ENCODE data around the gene SHQ1. TPM values are rescaled to one million over a fixed set of nuclear protein-coding genes. Genes with fewer than 3 reads are reported as not detected.

The SHQ1 gene
- total and polyA plus RNA-seq, 2 donors (not counting 3 experiments of a cell fraction or from before 2014, with no cell fraction given) = 7.3 to 20.6 TPM

DNA sequence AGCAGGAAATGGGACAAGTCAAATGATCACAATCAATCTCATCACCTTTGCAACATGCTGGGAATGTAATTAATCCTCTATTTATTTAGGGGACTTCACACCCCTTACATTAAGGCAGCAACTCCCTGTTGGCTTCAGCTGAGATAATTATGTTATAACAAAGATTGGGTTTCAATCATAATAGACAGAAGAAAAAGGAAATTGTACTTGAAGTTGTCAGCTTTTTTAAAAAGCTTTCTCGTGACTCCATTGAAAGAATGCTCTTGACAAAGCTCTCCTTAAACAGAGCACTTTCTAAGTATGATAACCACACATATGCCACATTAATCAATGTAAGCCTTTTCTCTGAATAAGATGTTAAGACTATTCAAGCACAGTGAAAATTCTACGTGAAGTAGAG is 65.7 kb downstream of the SHQ1 start:
- Histone ChIP-seq H3K36me3 (ENCODE audit: control insufficient read depth in 2 of 2, extremely low read depth in 1 of 2, insufficient read depth in 2 of 2, low read length in 2 of 2) (peaks cover 0 to 4% of the 10 kb centered on the region in 2 experiments), H3K79me2 (ENCODE audit: control insufficient read depth, insufficient read depth, low read length) (no peaks in the 10 kb centered on the region), H2AFZ (ENCODE audit: low read depth, low read length) (no peak overlapping the region), H3K27ac (ENCODE audit: insufficient read depth, low read depth, low read length) (no peak overlapping the region), H3K4me2 (ENCODE audit: insufficient read depth, low read length) (no peak overlapping the region), H3K9me3 (replicated peaks; ENCODE audit: control insufficient read depth, insufficient read depth, low read length) (no peaks in the 10 kb centered on the region), H3K27me3 (ENCODE audit: control insufficient read depth in 2 of 2, insufficient read depth in 2 of 2, low read length in 2 of 2) (no peaks in the 10 kb centered on the region), H3K4me1 (ENCODE audit: control insufficient read depth, extremely low read depth, insufficient read depth, low read length) (no peaks in the 10 kb centered on the region), H3K4me3 (replicated peaks in 1 of 3; ENCODE audit: insufficient read depth in 1 of 3, low read depth in 1 of 3, low read length in 3 of 3) (no peak overlapping the region), H3K9me1 (replicated peaks; ENCODE audit: control insufficient read depth, extremely low read depth, insufficient read depth, low read length) (no peaks in the 10 kb centered on the region), H3K9ac (replicated peaks; ENCODE audit: extremely low read depth, insufficient read depth, low read length) (no peak overlapping the region), H4K20me1 (replicated peaks; ENCODE audit: control insufficient read depth, extremely low read depth, insufficient read depth, low read length) (no peaks in the 10 kb centered on the region)
- no TSS peak for BruUV-seq (replicated peaks)
- no peak for TF ChIP-seq EZH2 (IDR thresholded peaks at IDR 0.05; ENCODE audit: borderline replicate concordance, low read depth, low read length, severe bottlenecking)
- TF ChIP-seq MYC (IDR thresholded peaks at IDR 0.05; ENCODE audit: low read depth, low read length) = no peak
- TF ChIP-seq FOS (IDR thresholded peaks at IDR 0.05; ENCODE audit: borderline replicate concordance, insufficient read depth, low read length) = no peak
- TF ChIP-seq, protein P1, sequence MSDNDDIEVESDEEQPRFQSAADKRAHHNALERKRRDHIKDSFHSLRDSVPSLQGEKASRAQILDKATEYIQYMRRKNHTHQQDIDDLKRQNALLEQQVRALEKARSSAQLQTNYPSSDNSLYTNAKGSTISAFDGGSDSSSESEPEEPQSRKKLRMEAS (IDR thresholded peaks at IDR 0.05; ENCODE audit: insufficient read depth, insufficient read length) = no peak
- no peak for TF ChIP-seq JUN (IDR thresholded peaks at IDR 0.05; ENCODE audit: borderline replicate concordance, insufficient read depth, insufficient read length, low read depth)
- TF ChIP-seq, protein P2, sequence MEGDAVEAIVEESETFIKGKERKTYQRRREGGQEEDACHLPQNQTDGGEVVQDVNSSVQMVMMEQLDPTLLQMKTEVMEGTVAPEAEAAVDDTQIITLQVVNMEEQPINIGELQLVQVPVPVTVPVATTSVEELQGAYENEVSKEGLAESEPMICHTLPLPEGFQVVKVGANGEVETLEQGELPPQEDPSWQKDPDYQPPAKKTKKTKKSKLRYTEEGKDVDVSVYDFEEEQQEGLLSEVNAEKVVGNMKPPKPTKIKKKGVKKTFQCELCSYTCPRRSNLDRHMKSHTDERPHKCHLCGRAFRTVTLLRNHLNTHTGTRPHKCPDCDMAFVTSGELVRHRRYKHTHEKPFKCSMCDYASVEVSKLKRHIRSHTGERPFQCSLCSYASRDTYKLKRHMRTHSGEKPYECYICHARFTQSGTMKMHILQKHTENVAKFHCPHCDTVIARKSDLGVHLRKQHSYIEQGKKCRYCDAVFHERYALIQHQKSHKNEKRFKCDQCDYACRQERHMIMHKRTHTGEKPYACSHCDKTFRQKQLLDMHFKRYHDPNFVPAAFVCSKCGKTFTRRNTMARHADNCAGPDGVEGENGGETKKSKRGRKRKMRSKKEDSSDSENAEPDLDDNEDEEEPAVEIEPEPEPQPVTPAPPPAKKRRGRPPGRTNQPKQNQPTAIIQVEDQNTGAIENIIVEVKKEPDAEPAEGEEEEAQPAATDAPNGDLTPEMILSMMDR (IDR thresholded peaks at IDR 0.05; ENCODE audit: extremely low read depth in 1 of 2, insufficient read depth in 1 of 2, low read depth in 1 of 2, low read length in 2 of 2) = no peak
- no peak for TF ChIP-seq POLR2A (IDR thresholded peaks at IDR 0.05; ENCODE audit: low read depth, low read length)
- no peak for TF ChIP-seq GATA2 (IDR thresholded peaks at IDR 0.05; ENCODE audit: insufficient read depth, insufficient read length, low read depth, low read length)
- no peak for TF ChIP-seq POLR2AphosphoS5 (IDR thresholded peaks at IDR 0.05; ENCODE audit: insufficient read depth, low read depth, low read length)
- FAIRE-seq (no peak), DNase-seq (ENCODE audit: low read depth, low spot score) (no peak)
- CTCF ChIA-PET = interaction anchor here (0.8 to 2.0 kb wide), 7 partner anchors 9 to 827 kb away, joined by 3 to 5 read pairs (median 3); no protein-coding TSS in a partner anchor
- POLR2A ChIA-PET = no interaction called here
- intact Hi-C loops (cut with micrococcal nuclease) (no loop called here), dilution Hi-C loops (cut with MboI; ENCODE audit: extremely low pct_ligation_motif_present, low sequenced_read_pairs) (no loop called here)

Data from endothelial cell of umbilical vein (primary cell).